Panc1 (cell line): ENCODE measurements around the gene CARD10. TPM values are rescaled to one million over a fixed set of nuclear protein-coding genes. Genes with fewer than 3 reads are reported as not detected.

Experiments used
- ATAC-seq: fragments of 200-7000 bp; cut with Tn5 transposase; 2 replicates; pipeline ENCODE4 v1.9.1; 2020; ENCODE audit warnings: mild to moderate bottlenecking, moderate library complexity
- BruUV-seq: library from RNA; stranded (reverse); fragments of 400-500 nt; replicated peaks from 2 replicates; lab custom pipeline; 2021; lab: Mats Ljungman, UMichigan
- CTCF ChIA-PET: fragments of 300-600 bp; sonication (Branson Sonifier 250); formaldehyde crosslinking; loops from one replicate; lab custom pipeline; 2022; ENCODE audit warnings: antibody characterized with exemption; lab: Charles Lee
- POLR2A ChIA-PET: fragments of 300-600 bp; sonication (Branson Sonifier 250); formaldehyde crosslinking; loops from one replicate; lab custom pipeline; 2022; ENCODE audit warnings: antibody characterized with exemption; lab: Charles Lee
- DNase-seq: peaks from one replicate; pipeline ENCODE4 v3.0.0-alpha.2; 2010; ENCODE audit warnings: low read depth, low spot score
- H3K27ac ChIP-seq: 2 replicates; pipeline ENCODE4 v1.5.1; 2011; ENCODE audit warnings: mild to moderate bottlenecking, low read length, inconsistent platforms
- H3K27me3 ChIP-seq: fragments of 200-500 bp; sonication (Bioruptor generic); 2 replicates; pipeline ENCODE4 v1.6.0; 2014; ENCODE audit warnings: low read length, inconsistent platforms; ENCODE audit not compliant: control insufficient read depth, insufficient read depth
- H3K36me3 ChIP-seq: fragments of 200-500 bp; sonication (Bioruptor generic); 2 replicates; pipeline ENCODE4 v1.5.1; 2014; ENCODE audit warnings: inconsistent platforms, mild to moderate bottlenecking, low read length, moderate library complexity; ENCODE audit not compliant: control insufficient read depth, insufficient read depth
- H3K4me1 ChIP-seq: 2 replicates; pipeline ENCODE4 v1.5.1; 2011; ENCODE audit warnings: inconsistent platforms, mild to moderate bottlenecking, low read length, moderate library complexity; ENCODE audit not compliant: control insufficient read depth, insufficient read depth
- H3K4me3 ChIP-seq, 2 experiments: 2 replicates each; pipeline ENCODE4 v1.5.1; 2011 to 2012; ENCODE audit warnings: low read depth in 2 of 2, low read length in 2 of 2, mild to moderate bottlenecking in 2 of 2, inconsistent platforms in 1 of 2, moderate library complexity in 1 of 2
- H3K9me3 ChIP-seq: fragments of 200-500 bp; sonication (Bioruptor generic); 2 replicates; pipeline ENCODE4 v1.5.1; 2014; ENCODE audit warnings: low read depth, mild to moderate bottlenecking, inconsistent platforms, low read length, moderate library complexity; ENCODE audit not compliant: control insufficient read depth, insufficient read depth
- POLR2AphosphoS5 ChIP-seq: IDR thresholded peaks from 2 replicates; pipeline ENCODE4 v1.6.1; 2012; ENCODE audit warnings: mild to moderate bottlenecking, low read depth, low read length, moderate library complexity
- SIN3A ChIP-seq: IDR thresholded peaks from 2 replicates; pipeline ENCODE4 v1.6.1; 2012; ENCODE audit warnings: low read depth, mild to moderate bottlenecking, low read length, moderate library complexity, borderline replicate concordance; ENCODE audit not compliant: insufficient read depth
- TCF7L2 ChIP-seq: IDR thresholded peaks from 2 replicates; pipeline ENCODE4 v1.6.1; 2011; ENCODE audit warnings: mild to moderate bottlenecking, low read depth, low read length, inconsistent platforms
- in situ Hi-C: cut with HindIII; loops from 2 replicates; pipeline ENCODE4 v1.10.0; 2016; ENCODE audit warnings: low sequenced_read_pairs, low pct_unique_long_range_greater_than_20kb
- intact Hi-C: fragments of 100-400 bp; cut with micrococcal nuclease; formaldehyde crosslinking; loops from one replicate; pipeline ENCODE4 v1.10.0; 2022; ENCODE audit not compliant: unreplicated experiment
- total RNA-seq: library from RNA; stranded (reverse); gene quantifications from one replicate; pipeline ENCODE4 v1.2.1, GENCODE V29; 2021; ENCODE audit not compliant: unreplicated experiment
- TF ChIP-seq, protein P1 (sequence below), 2 experiments: IDR thresholded peaks; 2 replicates each; pipeline ENCODE4 v1.6.1; 2011 to 2012; ENCODE audit warnings: low read depth in 2 of 2, control low read depth in 1 of 2, low read length in 1 of 2, mild to moderate bottlenecking in 1 of 2, moderate library complexity in 1 of 2; ENCODE audit not compliant: insufficient read depth in 1 of 2
- TF ChIP-seq, protein P2 (sequence below): fragments of 450-650 bp; IDR thresholded peaks from 2 replicates; pipeline ENCODE4 v1.5.1; 2017; ENCODE audit warnings: mild to moderate bottlenecking

CARD10 gene
- total RNA-seq, 1 experiment from 2014 or later: 43.1 TPM

DNA sequence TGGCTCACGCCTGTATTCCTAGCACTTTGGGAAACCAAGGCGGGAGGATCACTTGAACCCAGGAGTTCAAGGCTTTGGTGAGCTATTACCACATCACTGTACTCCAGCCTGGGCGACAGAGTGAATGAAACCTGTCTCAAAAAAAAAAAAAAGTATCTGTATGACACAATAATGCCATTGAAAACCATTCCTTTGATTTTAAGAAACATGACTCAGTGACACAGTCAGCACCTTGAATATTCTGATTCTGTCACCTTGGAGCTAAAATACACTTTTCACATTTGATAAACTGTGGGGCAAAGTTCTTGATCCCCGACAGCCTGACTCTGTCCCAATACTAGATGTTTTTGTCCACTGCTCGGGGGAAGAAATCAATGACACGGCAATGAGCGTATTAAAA, 75.2 kb downstream of the CARD10 start:
- in situ Hi-C loops: no loop called here
- TF ChIP-seq SIN3A: no peak
- TF ChIP-seq TCF7L2: no peak
- TF ChIP-seq, protein P1, sequence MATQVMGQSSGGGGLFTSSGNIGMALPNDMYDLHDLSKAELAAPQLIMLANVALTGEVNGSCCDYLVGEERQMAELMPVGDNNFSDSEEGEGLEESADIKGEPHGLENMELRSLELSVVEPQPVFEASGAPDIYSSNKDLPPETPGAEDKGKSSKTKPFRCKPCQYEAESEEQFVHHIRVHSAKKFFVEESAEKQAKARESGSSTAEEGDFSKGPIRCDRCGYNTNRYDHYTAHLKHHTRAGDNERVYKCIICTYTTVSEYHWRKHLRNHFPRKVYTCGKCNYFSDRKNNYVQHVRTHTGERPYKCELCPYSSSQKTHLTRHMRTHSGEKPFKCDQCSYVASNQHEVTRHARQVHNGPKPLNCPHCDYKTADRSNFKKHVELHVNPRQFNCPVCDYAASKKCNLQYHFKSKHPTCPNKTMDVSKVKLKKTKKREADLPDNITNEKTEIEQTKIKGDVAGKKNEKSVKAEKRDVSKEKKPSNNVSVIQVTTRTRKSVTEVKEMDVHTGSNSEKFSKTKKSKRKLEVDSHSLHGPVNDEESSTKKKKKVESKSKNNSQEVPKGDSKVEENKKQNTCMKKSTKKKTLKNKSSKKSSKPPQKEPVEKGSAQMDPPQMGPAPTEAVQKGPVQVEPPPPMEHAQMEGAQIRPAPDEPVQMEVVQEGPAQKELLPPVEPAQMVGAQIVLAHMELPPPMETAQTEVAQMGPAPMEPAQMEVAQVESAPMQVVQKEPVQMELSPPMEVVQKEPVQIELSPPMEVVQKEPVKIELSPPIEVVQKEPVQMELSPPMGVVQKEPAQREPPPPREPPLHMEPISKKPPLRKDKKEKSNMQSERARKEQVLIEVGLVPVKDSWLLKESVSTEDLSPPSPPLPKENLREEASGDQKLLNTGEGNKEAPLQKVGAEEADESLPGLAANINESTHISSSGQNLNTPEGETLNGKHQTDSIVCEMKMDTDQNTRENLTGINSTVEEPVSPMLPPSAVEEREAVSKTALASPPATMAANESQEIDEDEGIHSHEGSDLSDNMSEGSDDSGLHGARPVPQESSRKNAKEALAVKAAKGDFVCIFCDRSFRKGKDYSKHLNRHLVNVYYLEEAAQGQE (IDR thresholded peaks at IDR 0.05; ENCODE audit: insufficient read depth in 1 of 2, low read depth in 2 of 2, low read length in 1 of 2): no peak
- no peak for TF ChIP-seq POLR2AphosphoS5
- TF ChIP-seq, protein P2, sequence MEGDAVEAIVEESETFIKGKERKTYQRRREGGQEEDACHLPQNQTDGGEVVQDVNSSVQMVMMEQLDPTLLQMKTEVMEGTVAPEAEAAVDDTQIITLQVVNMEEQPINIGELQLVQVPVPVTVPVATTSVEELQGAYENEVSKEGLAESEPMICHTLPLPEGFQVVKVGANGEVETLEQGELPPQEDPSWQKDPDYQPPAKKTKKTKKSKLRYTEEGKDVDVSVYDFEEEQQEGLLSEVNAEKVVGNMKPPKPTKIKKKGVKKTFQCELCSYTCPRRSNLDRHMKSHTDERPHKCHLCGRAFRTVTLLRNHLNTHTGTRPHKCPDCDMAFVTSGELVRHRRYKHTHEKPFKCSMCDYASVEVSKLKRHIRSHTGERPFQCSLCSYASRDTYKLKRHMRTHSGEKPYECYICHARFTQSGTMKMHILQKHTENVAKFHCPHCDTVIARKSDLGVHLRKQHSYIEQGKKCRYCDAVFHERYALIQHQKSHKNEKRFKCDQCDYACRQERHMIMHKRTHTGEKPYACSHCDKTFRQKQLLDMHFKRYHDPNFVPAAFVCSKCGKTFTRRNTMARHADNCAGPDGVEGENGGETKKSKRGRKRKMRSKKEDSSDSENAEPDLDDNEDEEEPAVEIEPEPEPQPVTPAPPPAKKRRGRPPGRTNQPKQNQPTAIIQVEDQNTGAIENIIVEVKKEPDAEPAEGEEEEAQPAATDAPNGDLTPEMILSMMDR: no peak
- ChIA-PET CTCF (no interaction called here), POLR2A (no interaction called here)
- Histone ChIP-seq H3K27ac (no peak overlapping the region), H3K36me3 (no peaks in the 10 kb centered on the region), H3K4me1 (no peaks in the 10 kb centered on the region), H3K27me3 (no peaks in the 10 kb centered on the region), H3K4me3 (no peak overlapping the region), H3K9me3 (no peaks in the 10 kb centered on the region)
- intact Hi-C loops: no loop called here
- DNase-seq (no peak), ATAC-seq (no peak)
- BruUV-seq: no TSS peak

DNA sequence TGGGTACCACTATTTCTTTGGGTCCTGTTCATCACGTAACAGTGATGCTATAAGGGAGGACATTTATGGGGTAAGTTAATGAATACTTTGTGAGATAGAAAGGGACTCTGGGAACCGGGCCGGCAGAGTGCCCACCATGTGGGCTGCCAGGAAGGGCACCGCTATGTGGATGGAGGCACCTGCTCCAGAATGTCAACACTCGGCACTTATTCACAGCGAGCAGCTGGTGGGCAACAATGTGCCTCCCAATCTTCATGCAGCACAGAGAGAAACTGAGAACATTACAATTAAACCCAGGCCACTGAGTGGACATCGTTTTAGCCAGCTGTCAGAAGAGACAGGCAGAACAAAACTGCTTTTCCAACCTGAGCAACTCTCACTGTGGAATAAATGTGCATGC, 76.1 kb downstream of the CARD10 start:
- in situ Hi-C loops: no loop called here
- intact Hi-C loops: no loop called here
- Histone ChIP-seq H3K36me3 (no peaks in the 10 kb centered on the region), H3K27me3 (no peaks in the 10 kb centered on the region), H3K4me3 (no peak overlapping the region), H3K27ac (no peak overlapping the region), H3K9me3 (no peaks in the 10 kb centered on the region), H3K4me1 (no peaks in the 10 kb centered on the region)
- POLR2A ChIA-PET: no interaction called here
- no peak for TF ChIP-seq SIN3A
- TF ChIP-seq, protein P1 (IDR thresholded peaks at IDR 0.05; ENCODE audit: insufficient read depth in 1 of 2, low read depth in 2 of 2, low read length in 1 of 2): no peak
- no TSS peak for BruUV-seq
- CTCF ChIA-PET: interaction anchor here (1.1 kb wide), 1 partner anchor 13 kb away, joined by 4 read pairs; no protein-coding TSS in a partner anchor
- ATAC-seq (no peak), DNase-seq (no peak)
